GM18508 (cell line): ENCODE data around the gene CXCL13.
"Not testable (repeated sequence)": the region's sequence is repeated elsewhere in the genome, so short reads cannot be mapped to it uniquely, and the experiment has no call there.

Experiments
- ATAC-seq: cut with Tn5 transposase; IDR thresholded peaks from one replicate; pipeline ENCODE4 v1.9.1; 2021; ENCODE audit warnings: moderate number of reproducible peaks; ENCODE audit not compliant: insufficient read depth, unreplicated experiment

CXCL13 gene

GRCh38 chr4:77652237-77652897, 46.7 kb downstream of the CXCL13 start:
- ATAC-seq, result no peak

- ATAC-seq, result no peak
These were observed 47.6 kb downstream of the CXCL13 start for GRCh38 chr4:77653162-77653758.

GRCh38 chr4:77660318-77660717, 54.7 kb downstream of the CXCL13 start:
- ATAC-seq, result not testable (repeated sequence)
